TTC549 (cell line): Measurements from ENCODE around the gene MARCHF10.

Experiments
- FAIRE-seq: peaks from 2 replicates; lab custom pipeline; 2012; peaks lifted over from hg19 to GRCh38; lab: Jason Lieb, UNC

Gene MARCHF10

DNA sequence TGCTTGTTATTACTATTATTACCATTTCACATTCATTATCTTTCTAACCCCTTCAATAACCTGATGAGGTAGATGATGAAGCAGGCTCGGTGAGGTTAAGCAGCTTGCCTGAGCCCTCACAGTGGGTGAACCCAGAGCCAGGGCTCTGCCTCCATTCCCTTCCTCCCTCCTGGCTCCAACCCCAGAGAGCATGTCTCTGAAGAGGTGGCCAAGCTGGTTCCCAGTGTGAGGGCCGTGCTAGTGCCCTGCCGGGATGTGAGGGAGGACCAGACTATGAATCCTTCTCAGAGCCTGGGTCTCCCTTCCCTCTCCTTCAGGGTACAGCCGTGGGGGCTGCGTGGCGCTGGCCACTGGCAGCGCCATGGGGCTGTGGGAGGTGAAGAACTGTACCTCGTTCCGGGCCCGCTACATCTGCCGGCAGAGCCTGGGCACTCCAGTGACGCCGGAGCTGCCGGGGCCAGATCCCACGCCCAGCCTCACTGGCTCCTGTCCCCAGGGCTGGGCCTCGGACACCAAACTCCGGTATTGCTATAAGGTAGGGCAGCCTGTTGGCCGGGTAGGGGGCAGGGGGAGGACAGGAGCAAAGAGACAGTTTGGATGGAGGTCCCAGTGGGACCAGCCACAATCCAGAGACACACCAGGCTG lies 131.0 kb downstream of the MARCHF10 start:
- FAIRE-seq: no peak

DNA sequence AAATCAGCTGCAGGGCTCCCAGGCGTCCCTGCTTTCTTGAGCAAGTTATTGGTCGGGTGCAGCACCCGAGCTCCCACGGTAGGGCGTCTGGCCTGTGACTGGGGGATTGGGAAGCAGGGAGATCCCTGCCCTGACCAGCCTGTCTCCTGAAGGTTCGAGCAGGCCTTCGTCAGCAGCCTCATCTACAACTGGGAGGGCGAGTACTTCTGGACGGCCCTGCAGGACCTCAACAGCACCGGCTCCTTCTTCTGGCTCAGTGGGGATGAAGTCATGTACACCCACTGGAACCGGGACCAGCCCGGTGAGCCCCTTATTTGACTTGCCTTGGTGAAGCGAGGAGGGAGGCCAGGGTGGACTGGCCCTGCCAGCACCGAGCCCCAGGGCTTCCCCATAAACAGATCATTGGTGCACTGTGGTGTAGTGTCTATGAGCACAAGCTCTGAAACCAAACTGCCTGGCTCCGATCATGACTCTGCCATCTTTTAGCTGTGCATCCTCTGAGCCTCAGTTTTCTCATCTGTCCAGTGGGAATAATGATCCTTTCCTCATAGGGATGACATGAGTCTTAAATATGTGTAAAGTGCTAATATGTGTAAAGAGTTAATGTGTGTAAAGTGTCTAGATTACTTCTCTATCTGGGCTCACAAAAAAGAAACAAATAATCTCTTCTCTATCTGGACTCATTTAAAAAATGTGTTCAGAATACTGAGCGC lies 131.7 kb downstream of the MARCHF10 start:
- no peak for FAIRE-seq

DNA sequence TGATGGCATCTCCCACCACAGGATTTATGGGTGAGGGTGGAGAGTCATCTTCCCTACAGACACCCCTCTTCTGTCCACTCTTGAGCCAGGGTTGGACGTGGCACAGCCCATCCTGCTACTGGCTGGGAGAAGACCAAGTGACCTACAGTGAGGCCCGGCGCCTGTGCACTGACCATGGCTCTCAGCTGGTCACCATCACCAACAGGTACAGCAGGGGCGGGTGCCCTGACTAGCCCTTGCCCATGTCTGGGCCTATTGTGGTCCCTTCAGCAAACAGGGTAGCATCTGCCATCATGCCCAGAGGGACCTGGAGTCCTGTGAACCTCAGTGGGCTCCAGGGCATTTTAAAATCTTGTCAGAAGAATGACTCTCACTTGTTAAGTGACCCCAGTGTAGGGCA lies 132.4 kb downstream of the MARCHF10 start:
- FAIRE-seq: no peak

DNA sequence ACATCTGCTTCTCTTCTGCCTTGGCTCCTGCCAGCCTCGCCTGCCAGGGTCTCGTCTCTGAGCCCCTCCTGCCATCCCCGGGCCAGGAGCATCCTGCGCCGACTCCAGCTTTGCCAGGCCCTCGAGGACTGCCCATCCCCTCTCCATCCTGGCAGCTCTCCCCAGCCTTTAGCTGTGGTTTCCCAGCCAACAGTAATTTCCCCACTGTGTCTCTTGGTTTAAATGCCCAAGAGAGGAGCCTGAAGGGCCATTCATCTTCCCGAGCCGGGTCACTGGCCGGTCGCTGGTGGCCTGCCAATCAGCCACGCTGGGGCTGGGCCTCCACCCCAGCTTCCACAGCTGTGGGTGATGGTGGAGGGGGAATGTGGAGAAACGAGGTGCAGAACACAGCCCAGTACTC lies 132.9 kb downstream of the MARCHF10 start:
- FAIRE-seq: no peak

DNA sequence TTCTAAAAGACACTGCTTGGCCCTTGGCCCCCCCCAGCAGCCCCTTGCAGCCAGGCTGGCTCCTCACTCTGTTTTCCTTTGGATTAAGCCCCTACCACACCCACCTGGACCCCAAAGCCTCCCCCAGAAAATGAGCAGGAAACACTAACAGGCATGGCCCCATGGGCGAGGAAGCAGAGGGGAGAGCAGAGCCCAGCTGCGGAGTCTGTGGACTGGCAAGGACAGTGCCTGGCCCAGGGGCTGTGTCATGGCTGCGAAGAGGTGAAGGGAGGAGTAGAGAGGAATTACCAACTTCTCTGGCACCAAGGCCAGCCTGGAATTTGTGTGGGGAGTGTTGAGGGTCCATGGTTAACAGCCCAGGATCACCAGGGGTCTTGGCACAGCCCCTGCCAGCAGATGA lies 133.3 kb downstream of the MARCHF10 start:
- no peak for FAIRE-seq

DNA sequence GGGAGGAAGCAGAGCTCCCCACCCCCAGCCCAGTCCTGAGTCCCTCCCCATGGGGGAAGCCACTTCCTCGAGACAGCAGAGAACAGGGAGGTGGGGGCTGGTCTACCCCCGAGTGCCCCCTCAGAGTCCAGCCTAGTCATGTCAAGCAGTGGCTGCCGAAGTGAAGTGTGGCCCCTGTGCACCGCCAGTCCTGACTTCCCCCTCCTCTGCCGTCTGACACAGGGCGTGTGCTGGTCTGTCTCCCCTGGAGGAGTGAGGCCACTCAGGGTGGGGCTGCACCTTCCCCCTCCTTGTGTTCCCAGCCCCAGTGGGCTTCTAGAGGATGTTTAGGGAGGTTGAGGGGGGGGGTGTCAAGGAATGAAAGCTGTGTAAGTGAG lies 133.8 kb downstream of the MARCHF10 start:
- FAIRE-seq: no peak

DNA sequence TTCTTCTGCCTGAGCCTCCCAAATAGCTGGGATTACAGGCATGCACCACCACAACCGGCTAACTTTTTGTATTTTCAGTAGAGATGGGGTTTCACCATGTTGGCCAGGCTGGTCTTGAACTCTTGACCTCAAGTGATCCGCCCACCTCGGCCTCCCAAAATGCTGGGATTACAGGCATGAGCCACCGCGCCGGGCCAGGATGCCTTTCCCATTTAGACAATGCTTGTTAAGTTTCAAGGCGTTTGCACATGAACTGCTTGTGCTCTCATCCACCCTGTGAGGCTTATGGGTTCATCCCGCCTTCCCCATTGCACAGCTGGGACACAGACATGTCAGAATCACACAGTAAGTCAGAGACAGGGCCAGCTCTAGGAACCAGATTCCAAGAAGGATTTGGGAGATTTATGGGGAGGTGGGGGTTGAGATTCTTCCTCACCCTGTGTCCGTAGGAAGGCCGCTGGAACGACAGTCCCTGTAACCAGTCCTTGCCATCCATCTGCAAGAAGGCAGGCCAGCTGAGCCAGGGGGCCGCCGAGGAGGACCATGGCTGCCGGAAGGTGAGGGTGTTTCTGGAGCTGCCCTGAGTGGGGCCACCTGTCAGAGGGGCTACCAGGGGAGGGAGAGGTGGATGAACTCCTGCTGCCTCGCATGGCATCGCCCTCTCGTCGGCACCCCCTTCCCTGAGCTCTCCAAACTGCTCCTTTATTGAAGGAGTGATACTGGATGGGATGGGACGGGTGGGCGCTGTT lies 134.3 kb downstream of the MARCHF10 start:
- no peak for FAIRE-seq

DNA sequence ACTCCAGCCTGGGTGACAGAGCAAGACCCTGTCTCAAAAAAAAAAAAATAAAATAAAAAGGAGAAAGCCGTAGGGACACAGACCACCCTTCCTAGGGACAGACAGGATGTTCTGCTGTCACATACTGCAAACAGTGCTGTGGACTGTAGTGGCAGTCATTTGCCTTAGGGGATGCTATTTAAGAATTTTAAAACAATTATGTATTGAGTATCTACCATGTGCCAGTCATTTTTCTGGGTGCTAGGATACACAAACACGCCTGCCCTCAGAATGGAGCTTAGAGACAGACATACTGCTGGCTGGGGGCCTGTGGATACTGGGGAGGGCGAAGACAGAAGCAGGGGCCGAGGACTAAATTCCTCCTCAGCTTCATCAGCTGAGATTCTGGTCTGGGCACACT lies 135.2 kb downstream of the MARCHF10 start:
- FAIRE-seq: no peak

DNA sequence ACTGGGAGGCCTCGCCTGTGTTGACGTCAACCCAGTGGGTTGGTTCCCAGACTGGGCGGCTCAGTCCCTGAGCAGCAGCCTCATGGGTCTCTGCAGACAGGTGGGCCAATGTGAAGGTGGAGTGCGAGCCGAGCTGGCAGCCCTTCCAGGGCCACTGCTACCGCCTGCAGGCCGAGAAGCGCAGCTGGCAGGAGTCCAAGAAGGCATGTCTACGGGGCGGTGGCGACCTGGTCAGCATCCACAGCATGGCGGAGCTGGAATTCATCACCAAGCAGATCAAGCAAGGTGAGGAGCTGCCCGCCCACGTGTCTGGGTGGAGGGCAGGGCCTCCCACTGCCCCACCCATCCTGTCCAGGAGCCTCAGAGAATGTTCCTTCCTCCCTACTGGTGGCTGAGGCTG lies 136.6 kb downstream of the MARCHF10 start:
- no peak for FAIRE-seq

DNA sequence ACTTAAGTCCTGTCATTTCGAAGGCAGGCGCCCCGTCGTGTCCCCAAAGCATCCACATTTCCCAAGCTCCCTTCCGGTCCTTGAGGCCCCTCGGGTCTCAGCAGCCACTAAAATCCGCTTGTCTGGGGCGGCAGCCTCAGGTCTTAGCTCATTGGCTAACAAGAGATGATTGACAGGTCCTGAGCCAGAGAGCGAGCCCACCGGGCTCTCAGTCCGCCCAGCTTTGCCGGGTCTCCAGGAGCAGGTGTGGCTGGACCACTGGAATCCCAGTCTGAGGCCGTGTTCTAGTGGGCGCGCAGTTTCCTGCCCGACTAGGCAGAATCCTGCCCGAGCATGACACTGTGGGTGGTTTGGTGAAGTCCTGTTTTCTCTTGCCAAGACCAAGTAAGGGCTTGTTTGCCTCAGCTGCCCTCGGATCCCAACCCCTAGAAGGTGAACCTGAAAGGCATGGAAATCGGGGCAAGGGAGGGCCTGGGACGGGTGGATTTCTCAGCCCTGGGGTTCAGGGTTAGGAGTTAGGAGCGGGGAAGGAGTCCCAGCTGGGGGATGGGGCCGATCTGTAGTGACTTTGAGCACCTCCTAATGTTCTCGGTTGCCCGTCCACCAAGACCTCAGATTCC lies 137.8 kb downstream of the MARCHF10 start:
- no peak for FAIRE-seq

DNA sequence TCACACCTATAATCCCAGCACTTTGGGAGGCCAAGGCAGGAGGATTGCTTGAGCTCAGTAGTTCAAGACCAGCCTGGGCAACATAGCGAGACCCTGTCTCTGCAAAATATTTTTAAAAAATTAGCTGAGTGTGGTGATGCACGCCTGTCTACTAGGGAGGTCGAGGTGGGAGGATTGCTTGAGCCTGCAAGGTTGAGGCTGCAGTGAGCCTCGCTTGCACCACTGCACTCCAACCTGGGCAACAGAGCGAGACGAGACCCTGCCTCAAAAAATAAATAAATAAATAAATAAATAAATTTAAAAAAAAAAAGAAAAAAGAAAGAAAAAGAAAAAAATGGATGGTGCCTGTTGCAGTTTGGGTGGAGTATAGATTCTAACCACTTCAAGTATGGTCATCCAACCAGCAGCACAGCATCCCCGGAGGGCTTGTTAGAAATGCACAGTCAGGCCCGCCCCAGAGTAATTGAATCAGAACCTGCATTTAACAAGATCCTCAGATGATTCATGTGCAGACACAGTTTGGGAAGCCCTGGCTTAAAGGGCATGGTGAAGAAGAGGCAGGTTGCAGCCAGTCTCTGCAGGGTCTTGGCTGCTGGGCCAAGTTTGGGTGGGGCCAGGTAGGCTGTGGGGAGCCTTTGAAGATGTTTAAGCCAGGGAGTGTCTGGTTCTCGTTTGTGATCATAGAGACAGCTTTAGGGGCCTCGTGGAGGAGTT lies 139.9 kb downstream of the MARCHF10 start:
- FAIRE-seq: no peak

DNA sequence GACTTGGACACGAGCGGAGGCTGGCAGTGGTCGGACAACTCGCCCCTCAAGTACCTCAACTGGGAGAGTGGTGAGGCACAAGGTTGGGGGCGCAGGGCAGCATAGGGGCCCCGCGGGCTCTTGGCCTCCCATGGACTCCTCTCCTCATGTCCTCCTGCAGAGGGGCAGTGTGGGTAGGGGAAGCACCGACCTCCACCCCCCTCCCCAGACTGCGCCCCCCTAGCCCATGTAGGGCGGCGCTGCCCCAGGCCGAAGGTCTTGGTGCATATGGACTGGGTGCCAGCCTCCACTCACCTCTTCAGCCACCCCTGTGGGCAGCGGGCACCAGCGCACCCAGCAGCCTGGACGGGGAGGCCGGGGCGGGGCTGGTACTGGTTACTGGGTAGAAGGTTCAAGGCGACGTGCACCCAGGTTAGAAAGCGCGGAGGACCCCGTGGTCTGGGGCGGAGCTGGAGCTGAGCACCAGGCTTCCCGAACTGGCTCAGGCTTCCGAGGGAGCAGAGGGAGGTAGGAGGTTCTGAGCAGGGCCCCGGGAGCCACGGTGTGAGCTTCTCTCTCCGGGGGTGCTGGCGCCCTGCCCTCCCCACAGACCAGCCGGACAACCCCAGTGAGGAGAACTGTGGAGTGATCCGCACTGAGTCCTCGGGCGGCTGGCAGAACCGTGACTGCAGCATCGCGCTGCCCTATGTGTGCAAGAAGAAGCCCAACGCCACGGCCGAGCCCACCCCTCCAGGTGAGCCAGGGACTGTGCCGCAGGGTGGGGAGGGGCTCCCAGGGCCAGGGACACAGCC lies 141.1 kb downstream of the MARCHF10 start:
- no peak for FAIRE-seq

DNA sequence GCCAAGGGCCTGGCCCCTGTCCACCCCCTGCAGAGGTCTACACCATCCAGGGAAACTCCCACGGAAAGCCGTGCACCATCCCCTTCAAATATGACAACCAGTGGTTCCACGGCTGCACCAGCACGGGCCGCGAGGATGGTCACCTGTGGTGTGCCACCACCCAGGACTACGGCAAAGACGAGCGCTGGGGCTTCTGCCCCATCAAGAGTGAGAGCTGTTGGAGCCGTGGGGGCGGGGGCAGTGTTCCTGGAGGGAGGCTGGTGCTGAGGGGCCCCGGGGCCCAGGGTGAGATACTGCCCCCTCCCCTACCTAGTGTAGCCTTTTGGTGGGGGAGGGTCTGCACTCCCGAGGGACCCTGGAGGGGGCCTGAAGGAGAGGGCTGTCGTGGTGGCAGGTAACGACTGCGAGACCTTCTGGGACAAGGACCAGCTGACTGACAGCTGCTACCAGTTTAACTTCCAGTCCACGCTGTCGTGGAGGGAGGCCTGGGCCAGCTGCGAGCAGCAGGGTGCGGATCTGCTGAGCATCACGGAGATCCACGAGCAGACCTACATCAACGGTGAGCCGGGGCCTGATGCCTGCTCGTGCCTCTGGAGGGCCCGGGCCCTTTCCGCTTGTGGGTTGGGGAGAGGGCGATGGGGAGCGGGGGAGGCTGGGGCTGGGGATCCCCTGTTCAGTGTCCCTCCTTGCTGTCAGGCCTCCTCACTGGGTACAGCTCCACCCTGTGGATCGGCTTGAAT lies 141.9 kb downstream of the MARCHF10 start:
- no peak for FAIRE-seq

DNA sequence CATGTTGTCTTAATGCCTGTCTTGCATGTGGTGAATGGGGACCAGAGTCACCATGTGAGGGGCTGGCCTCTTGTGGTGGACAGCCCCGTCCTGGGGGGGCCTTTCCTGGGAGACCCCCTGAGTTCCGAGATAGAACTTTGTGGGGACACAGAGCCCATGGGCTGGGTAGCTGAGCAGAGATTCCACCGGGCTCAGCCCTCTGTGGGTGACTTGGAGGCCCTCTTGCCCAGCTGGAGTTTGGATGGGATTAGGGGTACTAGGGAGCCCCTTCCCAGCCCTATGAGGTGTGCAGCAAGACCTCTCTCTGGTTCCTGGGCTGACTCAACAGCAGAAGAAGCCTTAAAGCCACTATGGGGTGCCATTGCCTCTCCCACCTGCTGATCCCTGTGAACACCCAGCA lies 142.5 kb downstream of the MARCHF10 start:
- FAIRE-seq: no peak

DNA sequence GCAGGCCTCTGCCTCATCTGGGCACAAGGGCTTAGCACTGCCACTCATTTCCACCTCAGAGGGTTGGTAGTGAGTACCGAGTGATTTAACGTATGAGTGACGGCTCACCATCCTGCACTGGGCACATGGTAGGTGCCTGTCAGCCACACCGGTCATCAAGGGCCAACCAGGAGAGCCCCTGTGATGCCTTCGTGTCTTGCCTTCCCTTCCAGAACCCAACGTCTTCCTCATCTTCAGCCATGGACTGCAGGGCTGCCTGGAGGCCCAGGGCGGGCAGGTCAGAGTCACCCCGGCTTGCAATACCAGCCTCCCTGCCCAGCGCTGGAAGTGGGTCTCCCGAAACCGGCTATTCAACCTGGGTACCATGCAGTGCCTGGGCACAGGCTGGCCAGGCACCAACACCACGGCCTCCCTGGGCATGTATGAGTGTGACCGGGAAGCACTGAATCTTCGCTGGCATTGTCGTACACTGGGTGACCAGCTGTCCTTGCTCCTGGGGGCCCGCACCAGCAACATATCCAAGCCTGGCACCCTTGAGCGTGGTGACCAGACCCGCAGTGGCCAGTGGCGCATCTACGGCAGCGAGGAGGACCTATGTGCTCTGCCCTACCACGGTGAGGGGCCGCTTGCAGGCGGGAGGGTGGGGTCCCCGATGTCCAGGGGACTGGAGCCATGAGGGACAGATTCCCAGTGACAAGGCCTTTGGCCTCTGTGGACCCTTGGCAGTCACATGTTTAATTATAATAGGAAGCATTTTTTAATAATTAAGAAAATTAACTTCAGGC lies 143.6 kb downstream of the MARCHF10 start:
- FAIRE-seq: no peak

DNA sequence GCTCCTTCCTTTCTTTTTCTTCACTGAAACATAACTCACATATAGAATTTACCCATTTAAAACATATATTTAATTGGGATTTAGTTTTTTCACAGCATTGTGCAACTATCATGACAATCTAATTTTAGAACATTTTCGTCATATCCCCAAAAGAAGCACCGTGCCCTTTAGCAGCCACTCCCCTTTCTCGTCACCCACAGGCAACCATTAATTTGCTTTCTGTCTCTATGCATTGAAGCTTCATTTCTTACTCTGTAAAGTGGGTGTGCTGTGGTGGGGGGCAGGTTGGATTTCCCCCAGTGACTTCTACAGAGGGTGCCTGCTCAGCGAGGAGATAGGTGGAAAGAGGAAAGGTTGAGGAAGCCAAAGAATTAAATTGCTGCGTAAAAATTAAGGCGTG lies 144.8 kb downstream of the MARCHF10 start:
- FAIRE-seq: no peak

DNA sequence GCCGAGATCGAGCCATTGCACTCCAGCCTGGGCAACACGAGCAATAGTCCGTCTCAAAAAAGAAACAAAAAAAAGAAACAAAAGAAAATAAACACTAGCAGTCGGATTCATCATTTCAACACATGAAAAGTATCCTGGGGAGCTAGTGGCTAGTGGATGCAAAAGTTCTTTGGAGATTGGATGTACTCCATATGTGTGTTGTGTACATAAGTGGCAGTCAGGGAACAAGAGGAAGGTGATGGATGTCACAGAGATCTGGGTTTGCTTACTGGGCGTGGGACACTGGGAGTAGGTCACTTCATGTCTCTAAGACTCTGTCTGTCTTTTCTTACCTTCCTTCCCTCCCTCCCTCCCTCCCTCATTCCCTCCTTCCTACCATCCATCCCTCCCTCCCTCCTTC lies 145.3 kb downstream of the MARCHF10 start:
- FAIRE-seq: no peak

DNA sequence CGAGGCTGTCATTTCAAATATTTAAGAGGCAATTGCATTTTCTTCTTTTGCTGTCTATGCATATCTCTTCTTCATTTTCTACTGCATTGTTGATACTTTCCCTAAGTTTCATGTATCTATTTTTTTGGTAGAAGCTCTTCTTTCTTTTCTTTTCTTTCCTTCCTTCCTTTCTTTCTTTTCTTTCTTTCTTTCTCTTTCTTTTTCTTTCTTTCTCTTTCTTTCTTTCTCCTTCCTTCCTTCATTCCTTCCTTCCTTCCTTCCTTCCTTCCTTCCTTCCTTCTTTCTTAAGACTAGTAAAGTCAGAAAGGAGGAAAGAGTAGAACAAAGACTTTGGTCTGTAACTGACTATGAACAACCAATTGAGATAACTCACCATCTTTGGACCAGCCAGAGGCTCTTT lies 146.8 kb downstream of the MARCHF10 start:
- no peak for FAIRE-seq

DNA sequence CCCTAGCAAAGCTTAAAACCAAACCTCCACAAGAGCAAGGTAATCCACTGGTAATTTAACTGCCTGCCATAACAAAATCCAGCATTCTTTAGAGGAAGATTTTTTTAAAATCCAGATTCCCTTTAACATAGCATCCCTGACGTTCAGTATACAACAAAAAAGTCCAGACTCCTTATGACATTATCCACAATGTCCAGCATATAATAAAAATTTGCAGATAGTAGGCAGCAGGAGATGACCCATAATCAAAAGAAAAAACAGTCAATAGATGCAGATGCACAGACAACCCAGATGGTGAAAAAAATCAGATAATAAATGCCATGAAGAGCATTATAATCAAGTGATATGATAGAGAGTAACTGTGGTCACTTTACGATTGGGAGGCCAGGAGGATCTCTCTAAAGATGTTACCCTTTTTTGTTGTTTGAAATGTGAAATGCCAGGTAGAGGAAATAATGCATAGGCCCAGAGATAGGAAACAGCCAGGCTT lies 147.4 kb downstream of the MARCHF10 start:
- FAIRE-seq: no peak
